ENCODE data around the gene DNLZ.

DNA sequence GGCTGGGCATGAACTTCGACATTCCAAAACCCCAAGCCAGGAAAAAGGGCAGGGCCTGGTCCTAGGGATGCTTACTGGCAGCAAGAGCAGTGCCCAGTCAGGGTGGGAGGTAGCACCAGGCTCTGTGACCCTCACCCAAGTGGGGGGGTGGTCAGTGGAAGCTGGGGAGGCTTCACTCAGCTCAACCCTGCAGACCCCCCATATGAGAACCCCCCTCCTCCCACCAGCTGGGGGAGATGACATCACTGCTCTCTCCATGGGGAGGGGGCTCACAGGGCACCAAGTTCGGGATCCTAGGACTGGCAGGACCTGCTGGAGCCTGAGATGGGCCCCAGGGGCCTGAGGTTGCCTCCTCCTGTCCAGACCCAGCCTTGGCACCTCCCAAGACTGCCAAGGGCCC lies 4.7 kb downstream of the DNLZ start:
- TF ChIP-seq POLR2AphosphoS5 (IDR thresholded peaks at IDR 0.05; ENCODE audit: low read depth, low read length): no peak
- TF ChIP-seq, protein P1, sequence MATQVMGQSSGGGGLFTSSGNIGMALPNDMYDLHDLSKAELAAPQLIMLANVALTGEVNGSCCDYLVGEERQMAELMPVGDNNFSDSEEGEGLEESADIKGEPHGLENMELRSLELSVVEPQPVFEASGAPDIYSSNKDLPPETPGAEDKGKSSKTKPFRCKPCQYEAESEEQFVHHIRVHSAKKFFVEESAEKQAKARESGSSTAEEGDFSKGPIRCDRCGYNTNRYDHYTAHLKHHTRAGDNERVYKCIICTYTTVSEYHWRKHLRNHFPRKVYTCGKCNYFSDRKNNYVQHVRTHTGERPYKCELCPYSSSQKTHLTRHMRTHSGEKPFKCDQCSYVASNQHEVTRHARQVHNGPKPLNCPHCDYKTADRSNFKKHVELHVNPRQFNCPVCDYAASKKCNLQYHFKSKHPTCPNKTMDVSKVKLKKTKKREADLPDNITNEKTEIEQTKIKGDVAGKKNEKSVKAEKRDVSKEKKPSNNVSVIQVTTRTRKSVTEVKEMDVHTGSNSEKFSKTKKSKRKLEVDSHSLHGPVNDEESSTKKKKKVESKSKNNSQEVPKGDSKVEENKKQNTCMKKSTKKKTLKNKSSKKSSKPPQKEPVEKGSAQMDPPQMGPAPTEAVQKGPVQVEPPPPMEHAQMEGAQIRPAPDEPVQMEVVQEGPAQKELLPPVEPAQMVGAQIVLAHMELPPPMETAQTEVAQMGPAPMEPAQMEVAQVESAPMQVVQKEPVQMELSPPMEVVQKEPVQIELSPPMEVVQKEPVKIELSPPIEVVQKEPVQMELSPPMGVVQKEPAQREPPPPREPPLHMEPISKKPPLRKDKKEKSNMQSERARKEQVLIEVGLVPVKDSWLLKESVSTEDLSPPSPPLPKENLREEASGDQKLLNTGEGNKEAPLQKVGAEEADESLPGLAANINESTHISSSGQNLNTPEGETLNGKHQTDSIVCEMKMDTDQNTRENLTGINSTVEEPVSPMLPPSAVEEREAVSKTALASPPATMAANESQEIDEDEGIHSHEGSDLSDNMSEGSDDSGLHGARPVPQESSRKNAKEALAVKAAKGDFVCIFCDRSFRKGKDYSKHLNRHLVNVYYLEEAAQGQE (IDR thresholded peaks at IDR 0.05; ENCODE audit: insufficient read depth in 1 of 2, low read depth in 2 of 2, low read length in 2 of 2): no peak
- TF ChIP-seq TAF1 (IDR thresholded peaks at IDR 0.05; ENCODE audit: borderline replicate concordance, insufficient read depth, low read length): no peak
- TF ChIP-seq SIN3A (IDR thresholded peaks at IDR 0.05; ENCODE audit: borderline replicate concordance, insufficient read depth, low read length): no peak
- no peak for TF ChIP-seq FOXP2 (optimal IDR thresholded peaks at IDR 0.05; ENCODE audit: borderline replicate concordance, extremely low read depth, extremely low read length, insufficient read depth)

Measured in PFSK-1 (cell line).